CD4-positive, alpha-beta T cell treated with Interleukin-4 for 1 hour (primary cell): ENCODE data around the gene IFNA8.
"Not testable (repeated sequence)": the region's sequence is repeated elsewhere in the genome, so short reads cannot be mapped to it uniquely, and the experiment has no call there.

ENCODE experiments used
- DNase-seq, 2 donors: peaks; one replicate each; pipeline ENCODE4 v3.0.0-alpha.2; 2020 to 2022

Gene IFNA8

DNA sequence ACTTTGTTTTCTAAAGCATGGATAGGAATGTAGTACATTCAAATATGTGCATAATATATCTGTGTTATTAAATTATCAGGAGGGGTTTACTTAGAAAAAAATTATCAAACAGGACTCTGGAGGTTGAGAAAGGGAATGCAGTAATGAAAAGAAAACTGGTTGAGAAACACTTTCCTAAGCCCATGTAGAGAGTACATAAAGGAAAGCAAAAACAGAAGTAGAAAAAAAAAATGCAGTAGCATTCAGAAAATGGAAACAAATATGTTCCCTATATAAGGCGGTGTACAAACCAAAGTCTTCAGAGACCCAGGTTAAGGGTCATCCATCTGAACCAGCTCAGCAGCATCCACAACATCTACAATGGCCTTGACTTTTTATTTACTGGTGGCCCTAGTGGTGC lies at the start of gene IFNA8:
TSS of gene IFNA8 (plus strand) at position 301 of the 400 bp plus-strand sequence. CDS start at position 361, 60 bp downstream.
- no peak for DNase-seq

DNA sequence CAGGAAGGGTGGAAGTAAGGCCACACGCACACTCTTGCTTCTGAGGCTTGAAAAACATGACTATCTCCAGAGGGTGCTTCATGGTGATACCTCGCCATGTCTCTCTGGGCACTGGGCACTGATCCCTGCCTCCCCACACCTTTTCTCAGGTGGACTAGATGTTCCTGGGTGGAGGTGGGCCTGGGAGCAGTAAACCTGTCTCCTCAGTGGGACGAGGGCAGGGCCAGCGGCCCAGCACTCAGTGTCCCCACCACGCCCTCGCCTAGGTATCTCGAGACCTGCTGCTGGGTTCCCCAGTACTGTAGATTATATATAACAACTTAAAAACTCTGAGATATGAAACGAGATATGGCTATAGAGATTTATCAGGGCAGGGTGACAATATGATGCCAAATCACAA lies 46.6 kb upstream of the IFNA8 start:
- no peak for DNase-seq

DNA sequence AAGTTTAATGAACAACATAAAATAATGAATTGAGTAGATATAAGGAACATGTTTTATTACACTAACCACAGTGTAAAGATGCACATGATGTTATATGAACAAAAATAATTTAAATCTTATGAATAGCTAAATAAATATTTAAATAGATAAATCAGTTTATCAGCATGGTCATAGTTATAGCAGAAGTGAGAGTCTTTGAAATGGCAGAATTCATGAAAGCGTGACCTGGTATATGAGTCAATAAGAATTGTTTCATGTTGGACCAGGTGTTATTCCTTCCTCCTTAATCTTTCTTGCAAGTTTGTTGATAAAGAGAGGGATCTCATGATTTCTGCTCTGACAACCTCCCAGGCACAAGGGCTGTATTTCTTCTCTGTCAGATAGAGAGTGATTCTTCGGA lies 41.7 kb upstream of the IFNA8 start:
- not testable (repeated sequence) for DNase-seq

DNA sequence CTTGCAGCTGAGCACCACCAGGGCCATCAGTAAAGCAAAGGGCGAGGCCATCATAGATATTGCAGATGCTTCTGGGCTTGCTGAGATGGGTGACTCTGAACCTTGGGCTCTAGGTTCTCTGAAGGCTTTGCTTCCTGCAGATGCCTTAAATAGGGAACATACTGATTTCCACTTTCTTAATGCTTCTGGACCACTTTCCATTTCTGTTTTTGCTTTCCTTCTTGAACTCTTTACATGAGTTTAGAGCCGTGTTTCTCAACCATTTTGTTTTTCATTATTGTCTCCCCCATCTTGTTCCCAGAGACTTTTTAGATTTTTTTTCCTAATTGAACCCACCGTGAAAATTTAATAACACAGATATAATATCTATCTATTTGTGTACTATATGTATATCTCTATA lies 41.0 kb upstream of the IFNA8 start, which contains the start of gene IFNA13:
TSS of gene IFNA13 (minus strand) at position 101 of the 400 bp plus-strand sequence. CDS start at position 54, 47 bp downstream.
- no peak for DNase-seq

DNA sequence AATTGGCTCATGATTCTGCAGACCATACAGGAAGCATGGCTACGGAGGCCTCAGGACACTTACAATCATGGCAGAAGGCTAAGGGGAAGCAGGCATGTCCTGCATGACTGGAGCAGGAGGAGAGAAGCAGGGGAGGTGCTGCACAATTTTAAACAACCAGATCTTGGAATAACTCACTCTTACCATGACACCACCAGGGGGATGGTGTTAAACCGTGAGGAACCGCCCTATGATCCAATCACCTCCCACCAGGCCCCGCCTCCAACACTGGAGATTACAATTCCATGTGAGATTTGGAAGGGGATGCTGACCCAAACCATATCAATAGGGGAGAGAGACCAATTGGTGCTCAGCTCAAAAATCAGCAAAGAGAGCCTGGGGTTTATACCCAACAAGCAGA lies 37.5 kb upstream of the IFNA8 start:
- DNase-seq: not testable (repeated sequence)

DNA sequence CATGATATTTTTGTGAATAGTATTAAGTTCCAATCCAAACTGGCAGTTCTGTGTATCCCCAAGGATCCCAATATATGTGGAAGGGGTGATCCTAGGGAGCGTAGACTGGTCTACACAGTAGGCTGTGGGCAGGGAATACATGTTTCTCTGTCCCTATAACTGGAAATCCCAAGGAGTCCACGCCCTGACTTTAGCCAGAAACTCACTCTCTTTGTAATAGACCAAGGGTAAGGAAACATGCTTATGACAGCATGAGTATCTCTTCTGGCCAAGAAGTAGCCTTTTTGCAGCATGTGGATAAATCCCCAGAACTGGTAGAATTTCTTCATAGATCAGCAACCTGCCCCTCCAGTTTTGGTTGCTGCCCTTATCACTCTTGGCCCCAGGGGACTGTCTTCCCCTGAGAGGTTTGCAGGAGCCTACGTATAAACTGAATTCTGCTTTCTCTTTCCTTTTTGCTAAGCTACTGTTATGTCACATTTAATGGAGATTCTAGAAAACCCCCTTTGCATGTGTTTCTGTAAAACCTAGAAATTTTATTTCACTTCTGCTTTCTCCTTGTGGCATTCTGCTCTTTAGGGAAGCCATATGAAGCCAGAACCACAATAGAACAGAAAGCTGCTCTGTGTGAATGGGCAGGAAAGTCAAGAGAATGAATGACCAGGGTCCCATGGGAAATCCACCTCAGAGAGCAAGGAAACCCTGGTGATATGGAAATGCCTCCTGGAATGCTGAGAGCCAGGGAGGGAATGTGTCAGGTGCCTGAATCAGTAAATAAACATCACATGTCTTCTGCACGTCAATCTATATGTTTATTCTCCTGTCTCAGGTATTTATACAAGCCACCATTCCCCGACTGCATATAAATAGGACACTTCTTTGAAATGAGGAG lies 27.2 kb upstream of the IFNA8 start:
- DNase-seq: peak; percentile 34 to 66

DNA sequence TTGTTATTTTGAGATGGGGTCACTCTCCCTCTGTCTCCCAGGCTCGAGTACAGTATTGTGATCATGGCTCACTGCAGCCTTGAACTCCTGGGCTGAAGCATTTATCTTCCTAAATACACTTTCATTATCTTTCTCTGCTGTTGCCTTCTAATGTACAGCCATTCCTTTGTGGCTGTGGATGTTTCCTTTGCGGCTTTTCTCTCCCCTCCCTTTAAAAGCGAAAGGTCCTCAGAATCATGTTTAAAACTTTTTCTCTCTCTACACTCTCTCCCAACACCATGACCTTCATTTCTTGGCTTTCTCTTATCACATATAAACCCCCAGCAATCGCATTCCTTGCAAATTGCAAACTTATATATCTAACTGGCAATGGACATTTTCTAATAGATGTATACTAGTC lies 25.3 kb upstream of the IFNA8 start:
- DNase-seq: no peak

DNA sequence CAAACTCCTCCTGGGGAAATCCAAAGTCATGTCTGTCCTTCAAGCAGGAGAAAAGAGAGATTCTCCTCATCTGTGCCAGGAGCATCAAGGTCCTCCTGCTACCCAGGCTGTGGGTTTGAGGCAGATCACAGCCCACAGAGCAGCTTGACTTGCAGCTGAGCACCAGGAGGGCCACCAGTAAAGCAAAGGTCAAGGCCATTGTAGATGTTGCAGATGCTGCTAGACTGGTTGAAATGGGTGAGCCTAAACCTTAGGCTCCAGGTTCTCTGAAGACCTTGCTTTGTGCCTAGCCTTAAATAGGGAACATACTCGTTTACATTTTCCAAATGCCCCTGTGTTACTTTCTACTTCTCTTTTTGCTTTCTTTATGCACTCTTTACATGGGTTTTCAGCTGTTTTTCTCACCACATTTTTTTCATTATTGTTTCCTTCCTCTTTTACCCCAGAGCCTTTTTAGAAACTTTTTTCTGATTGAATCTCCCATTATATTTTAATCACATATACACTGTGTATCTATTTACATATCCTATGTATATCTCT lies 23.7 kb upstream of the IFNA8 start, which contains the start of gene IFNA2:
TSS of gene IFNA2 (minus strand) at position 268 of the 540 bp plus-strand sequence. CDS start at position 199, 69 bp downstream.
- DNase-seq: no peak

DNA sequence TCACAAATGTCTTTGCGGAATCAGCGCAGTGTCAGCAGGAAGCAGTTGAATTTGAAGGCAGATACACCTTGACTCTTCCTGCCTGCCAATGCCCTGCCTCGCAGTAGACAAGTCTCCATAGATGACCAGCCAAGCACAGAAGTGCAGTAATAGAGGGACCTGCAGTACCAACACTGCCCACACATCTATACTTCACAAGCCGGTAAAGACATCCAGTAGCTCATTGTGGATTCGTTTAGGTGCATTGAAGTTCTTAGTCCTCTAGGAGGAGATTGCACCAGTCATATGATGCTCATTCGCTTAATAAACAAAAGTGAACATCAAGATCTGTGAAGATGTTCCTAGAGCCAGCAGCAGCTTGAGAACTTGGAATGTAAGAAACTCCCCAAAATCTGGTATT lies 16.6 kb upstream of the IFNA8 start:
- DNase-seq: no peak

DNA sequence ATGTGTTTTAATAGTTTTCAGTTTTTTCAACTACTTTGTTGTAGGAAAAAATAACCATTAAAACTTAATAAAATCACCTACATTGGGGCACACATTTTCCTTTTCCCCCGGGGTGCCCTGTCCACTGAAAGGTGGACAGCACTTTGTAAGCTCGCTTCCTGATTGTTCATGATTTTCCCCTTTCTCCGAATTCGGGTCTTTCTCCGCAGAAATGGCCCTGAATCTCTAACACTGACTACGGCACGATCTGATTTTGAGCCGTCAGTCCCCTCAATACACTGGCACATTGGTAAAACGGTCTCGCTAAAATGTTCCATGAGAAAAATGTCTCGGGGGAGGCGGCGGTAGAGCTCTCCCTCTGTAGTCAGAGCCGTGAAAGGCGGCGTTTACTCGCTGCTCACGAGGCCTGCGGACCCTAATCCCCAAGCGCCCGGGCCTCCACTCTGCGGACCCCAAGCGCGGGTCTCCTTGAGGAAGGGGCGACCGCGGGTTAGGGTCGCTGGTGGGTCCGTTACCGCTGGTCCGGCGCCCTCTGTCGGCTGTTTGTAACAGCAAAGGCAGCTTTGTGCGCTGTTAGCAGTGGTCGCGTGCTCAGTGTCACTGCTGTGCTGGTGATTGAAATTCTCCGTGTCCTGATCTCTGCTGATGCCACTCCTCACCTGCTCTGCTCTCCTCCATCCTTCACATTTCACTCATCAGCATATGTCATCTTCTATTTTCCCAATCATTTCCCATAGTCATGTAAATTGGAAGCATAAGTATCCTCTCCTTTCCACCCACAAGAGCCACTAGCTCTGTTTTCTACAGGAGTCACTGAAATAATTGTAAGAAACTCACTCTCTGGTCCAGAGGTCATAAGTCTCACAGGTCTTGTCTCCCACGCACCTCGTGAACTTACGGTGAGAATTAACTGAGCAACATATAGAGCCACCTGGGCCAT lies 12.9 kb upstream of the IFNA8 start:
- DNase-seq: peak; percentile 51 to 57

DNA sequence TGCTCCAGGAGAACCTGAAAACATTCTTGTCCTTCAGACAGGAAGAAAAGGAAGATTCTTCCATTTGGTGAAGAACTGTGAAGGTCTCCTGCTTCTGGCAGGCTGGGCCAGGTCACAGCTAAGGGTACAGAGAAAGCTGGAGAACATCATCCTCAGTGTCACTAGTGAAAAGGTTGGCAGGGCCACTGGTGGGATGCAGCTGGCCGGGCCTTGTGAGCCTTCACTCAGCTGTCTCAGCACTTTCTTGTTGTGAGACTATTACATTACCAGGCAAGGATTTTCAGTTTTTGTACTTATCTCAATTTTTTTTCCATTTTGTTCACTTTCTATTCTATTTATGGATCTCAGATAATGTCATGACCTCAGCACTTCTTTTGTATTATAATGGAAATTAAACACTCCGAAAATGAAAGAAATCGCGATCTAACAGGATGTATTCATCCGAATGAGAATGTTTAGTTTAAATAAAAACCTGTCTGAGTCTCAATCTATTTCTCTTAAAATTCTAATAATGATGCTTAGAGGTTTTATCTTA lies 9.9 kb upstream of the IFNA8 start:
- no peak for DNase-seq

DNA sequence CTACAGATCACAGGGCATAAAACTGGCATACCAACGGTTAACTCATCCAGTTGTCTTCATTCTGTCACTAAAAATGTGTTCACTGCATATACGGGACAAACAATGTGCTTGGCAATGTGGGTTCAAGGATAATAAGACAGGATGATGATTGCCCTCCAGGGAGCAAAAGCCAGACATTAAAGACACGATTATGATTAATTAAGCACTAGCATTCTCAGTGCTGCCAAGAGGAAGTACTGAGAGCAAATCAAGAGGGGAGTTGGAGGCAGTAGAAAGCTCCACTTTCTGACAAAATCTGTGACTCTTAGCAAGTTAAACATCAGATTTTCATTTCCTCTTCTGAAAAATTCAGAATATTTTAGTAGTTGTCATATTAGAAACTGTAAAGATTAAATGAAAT lies 9.0 kb upstream of the IFNA8 start:
- DNase-seq: no peak

DNA sequence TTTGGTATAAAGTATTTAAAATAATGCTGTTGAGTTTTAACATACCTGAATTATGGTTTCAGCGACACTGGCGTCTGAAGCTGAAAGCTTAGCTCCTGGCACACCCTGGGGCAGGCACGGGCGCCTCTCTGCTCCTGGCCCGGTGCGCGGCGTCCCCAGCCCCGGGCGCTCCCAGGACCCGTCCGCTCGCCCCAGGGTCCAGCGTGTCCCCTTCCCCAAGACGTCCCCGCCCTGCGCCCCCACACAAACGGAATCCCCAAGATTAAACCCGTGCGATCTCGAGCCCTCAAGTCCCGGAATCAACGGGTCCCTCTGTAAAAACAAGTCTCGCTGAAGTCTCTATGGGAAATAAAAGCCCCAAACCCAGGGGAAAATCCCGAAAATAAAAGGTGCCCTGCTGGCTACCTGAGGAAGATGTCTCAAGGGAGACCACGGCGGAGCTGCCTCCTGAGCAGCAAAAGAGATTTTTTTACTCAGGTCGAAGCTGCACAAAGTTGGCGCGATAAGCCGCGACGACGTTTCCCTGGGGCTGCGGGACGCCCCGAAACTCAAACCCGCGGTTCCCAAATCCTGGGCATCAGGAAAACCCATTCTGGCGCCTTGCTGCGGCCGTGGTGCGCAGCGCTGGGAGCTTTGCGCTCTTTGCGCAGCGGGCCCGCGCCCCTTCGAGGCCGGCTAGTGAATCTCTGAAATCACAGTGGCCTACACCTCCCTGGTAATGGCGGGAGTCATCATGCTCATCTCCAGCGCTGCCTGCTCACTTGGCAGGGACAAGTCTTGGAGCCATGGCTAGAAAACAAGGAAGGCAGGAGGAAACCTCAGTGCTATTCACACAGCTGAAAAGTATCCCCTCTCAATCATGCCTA lies 6.3 kb upstream of the IFNA8 start:
- DNase-seq: no peak

DNA sequence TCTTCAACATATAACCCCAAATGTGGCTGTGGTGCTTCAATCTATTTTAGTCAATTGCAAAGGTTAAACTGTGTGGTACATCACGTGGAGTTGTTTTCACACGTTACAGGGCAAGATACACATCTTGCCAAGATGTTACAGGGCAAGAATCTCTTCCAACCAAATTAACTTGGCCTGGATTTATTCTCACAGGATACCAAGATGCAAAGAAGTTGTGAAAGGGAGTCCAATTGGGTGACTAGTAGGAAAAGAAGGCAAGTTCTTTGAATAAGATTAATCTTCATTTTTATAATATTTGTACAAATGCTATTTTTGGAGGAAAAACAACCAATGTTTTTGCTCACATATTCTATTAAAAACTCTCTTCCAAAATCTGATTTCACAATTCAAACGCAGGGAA lies 4.8 kb upstream of the IFNA8 start:
- DNase-seq: no peak

DNA sequence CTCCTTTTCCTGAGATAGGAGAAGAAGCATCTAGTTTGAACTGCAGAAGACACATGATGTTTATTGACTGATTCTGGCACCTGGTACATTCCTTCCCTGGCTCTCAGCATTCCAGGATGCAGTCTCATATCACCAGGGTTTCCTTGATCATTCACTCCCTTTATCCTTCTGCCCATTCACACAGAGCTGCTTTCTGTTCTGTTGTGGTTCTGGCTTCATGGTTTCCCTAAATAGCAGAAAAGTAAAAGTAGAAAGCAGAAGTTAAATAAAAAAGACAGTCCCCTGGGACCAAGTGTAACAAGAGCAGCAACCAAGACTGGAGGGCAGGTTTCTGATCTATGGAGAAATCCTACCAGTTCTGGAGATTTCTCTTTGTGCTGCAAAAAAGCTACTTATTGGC lies 3.2 kb downstream of the IFNA8 start:
- DNase-seq: no peak

DNA sequence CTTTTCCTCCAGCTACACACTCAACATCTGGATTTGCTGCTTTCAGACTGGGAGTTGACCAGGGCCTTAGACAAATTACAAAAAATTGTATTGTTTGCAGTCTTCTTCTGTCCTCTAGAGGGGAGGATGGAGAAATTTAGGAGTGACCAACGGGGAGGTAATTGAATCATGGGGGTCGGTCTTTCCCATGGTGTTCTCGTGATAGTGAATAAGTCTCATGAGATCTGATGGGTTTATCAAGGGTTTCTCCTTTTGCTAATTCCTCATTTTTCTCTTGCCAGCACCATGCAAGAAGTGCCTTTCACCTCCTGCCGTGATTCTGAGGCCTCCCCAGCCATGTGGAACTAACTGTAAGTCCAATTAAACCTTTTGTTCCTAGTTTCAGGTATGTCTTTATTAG lies 4.2 kb downstream of the IFNA8 start:
- DNase-seq: no peak

DNA sequence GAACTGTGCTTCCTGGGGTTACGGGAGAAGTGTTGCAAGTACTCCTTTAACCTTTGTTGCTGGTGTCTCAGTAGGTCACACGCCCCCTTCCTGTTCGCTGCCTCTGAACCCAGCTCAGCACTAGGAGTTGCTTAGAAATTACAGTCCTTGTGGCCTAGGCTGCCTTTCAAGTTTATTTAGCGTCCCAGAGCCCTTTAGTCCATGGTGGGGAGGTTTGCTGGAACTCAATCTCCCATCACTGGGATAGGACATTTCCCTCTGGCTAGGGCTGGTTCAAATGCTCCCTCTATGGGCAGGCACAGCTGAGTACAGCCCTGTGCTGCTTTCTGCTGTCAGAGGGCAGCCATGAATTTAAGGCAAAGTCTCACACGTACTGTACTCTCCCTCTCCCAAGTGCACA lies 4.7 kb downstream of the IFNA8 start:
- no peak for DNase-seq

DNA sequence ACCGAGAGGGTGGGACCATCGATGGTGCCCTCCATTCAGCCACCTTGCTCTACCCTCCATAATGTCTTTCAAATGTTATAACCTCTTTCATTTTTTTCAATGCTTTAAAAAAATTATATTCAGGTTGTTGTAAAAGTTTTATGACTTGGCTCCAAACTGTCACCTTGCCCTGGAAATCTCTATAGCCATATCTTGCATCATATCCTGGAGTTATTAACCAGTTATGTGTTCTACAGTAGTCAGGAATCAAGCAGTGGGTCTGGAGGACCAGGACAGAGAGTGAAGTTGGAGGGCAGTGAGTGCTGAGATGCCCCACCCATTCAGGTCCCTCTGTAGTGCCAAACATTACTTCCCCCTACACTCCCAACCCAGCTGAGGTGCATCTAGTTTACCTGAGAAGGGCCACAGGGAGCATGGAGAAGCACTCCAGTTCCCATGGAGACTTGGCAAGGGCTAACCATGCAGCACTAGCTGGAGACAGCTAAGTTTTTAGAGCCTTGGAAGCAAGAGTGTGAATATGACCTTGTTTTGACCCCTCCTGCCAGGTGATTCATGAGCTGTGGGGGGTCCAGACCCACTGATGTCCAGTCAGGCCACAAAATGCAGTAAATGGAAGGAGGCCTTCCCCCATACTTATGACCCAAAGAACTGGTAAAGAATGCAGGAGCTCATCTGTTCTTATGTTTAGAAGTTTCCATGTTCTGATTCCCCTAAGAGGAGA lies 5.5 kb downstream of the IFNA8 start:
- no peak for DNase-seq

DNA sequence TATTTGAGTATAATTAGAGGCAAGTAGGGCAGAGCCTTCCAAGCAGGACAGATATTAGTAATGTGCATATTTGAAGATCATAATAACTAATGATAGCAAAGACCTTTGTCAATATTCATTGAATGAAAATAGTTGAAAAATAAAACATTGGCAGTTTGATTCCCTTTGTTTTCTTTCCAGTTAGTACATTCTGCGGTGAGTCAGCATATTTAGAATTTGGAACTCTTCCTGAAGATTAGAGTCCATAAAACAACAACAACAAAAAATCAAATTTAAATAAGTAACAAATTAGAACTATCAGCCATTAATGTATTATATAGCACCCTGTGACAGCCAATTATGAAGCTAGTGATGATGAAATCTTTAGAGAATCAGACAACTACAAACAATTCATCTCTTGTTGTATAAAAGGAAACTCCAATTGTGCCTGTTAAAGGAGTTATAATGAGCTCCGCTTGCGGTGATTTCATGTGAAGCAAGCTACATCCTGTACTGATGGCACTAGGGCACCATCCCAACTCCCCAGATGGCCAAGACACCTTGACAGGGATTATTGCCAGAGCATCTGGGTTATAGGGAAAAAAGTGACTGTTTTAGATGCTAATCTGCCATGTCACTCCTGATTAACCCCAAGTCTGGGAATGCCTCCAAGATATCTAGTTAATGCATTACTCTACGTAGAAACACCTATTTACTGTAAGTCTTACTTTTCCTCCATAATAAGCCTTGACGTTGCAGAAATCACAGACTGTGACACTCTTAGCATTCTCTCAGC lies 6.8 kb downstream of the IFNA8 start:
- DNase-seq: no peak

DNA sequence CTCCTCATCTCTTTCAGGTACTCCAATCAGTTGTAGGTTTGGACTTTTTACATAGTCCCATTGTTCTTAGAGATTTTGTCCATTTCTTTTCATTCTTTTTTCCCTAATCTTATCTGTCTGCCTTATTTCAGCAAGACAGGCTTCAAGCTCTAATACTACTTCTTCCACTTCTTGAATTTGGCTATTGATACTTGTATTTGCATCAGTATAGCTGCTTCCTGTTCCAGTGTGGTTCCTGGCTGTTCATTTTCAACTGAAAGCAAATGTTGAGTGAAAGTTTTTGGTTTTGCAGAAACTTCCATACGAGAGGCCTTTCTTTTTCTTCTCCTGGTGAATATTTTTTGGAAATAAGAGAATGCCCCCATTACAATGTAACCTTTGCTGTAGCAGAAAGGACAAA lies 19.3 kb downstream of the IFNA8 start:
- DNase-seq: no peak
